Loucy (cell line): ENCODE results near the gene REC114.

Source experiments
- EZH2phosphoT487 ChIP-seq: fragments of 200-600 bp; IDR thresholded peaks from 2 replicates; pipeline ENCODE4 v1.6.1; 2018; ENCODE audit warnings: antibody characterized with exemption, mild to moderate bottlenecking, moderate library complexity, borderline replicate concordance
- TF ChIP-seq, protein P1 (sequence below): fragments of 200-600 bp; sonication (generic); conservative IDR thresholded peaks from 2 replicates; pipeline ENCODE4 v1.5.1; 2014; ENCODE audit warnings: mild to moderate bottlenecking, antibody characterized with exemption, low read length

DNA sequence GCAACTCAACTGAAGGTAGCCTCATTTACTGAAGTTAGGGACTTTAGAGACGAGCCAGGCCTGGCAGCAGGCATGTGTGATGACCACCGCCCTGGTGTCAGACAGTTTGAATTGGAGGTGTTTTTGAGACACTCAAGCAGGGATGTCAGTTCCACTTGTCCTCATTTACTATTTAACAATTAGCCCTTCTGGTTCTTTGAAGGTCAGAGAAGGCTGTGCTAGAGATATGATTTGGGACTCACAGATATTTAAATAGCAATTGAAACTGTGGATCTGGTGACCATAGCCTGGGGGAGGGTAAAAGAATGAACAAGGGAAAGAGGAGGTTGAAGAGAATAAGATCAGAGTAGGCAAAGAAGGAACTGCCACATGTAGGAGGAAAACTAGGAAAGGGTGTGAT lies 74.6 kb downstream of the REC114 start:
- TF ChIP-seq, protein P1, sequence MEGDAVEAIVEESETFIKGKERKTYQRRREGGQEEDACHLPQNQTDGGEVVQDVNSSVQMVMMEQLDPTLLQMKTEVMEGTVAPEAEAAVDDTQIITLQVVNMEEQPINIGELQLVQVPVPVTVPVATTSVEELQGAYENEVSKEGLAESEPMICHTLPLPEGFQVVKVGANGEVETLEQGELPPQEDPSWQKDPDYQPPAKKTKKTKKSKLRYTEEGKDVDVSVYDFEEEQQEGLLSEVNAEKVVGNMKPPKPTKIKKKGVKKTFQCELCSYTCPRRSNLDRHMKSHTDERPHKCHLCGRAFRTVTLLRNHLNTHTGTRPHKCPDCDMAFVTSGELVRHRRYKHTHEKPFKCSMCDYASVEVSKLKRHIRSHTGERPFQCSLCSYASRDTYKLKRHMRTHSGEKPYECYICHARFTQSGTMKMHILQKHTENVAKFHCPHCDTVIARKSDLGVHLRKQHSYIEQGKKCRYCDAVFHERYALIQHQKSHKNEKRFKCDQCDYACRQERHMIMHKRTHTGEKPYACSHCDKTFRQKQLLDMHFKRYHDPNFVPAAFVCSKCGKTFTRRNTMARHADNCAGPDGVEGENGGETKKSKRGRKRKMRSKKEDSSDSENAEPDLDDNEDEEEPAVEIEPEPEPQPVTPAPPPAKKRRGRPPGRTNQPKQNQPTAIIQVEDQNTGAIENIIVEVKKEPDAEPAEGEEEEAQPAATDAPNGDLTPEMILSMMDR: no peak
- no peak for TF ChIP-seq EZH2phosphoT487
